Rectal smooth muscle tissue (tissue), 1 donor: ENCODE data around the gene ALDH4A1.

Source experiments
- H3K27ac ChIP-seq: one replicate; pipeline ENCODE4 v1.7.0; 2013; ENCODE audit warnings: low read depth, low read length, inconsistent platforms
- H3K27me3 ChIP-seq: one replicate; pipeline ENCODE4 v1.7.0; 2013; ENCODE audit warnings: low read length; ENCODE audit not compliant: control insufficient read depth, insufficient read depth
- H3K36me3 ChIP-seq: one replicate; pipeline ENCODE4 v1.7.0; 2013; ENCODE audit warnings: low read length; ENCODE audit not compliant: control insufficient read depth, insufficient read depth
- H3K4me1 ChIP-seq: one replicate; pipeline ENCODE4 v1.7.0; 2013; ENCODE audit warnings: low read length; ENCODE audit not compliant: control insufficient read depth, insufficient read depth
- H3K4me3 ChIP-seq: one replicate; pipeline ENCODE4 v1.7.0; 2013; ENCODE audit warnings: low read length
- H3K9ac ChIP-seq: one replicate; pipeline ENCODE4 v1.7.0; 2013; ENCODE audit warnings: low read length

The ALDH4A1 gene

GRCh38 chr1:18944810-18945209 lies 42.5 kb upstream of the ALDH4A1 start:
- Histone ChIP-seq H3K36me3 (no peaks in the 10 kb centered on the region), H3K4me1 (peaks cover 67% of the 10 kb centered on the region), H3K27me3 (no peaks in the 10 kb centered on the region), H3K27ac (peak overlapping the region; percentile 90), H3K9ac (peak overlapping the region; percentile 5), H3K4me3 (no peak overlapping the region)

- no peaks in the 10 kb centered on the region for H3K27me3 ChIP-seq
- no peaks in the 10 kb centered on the region for H3K36me3 ChIP-seq
- peak overlapping the region; percentile 90 for H3K27ac ChIP-seq
- no peak overlapping the region for H3K4me3 ChIP-seq
- peaks cover 64% of the 10 kb centered on the region for H3K4me1 ChIP-seq
- no peak overlapping the region for H3K9ac ChIP-seq
Observed at GRCh38 chr1:18943914-18944572, 41.7 kb upstream of the ALDH4A1 start.

GRCh38 chr1:18943162-18943561 lies 40.8 kb upstream of the ALDH4A1 start:
- Histone ChIP-seq H3K9ac (no peak overlapping the region), H3K27me3 (no peaks in the 10 kb centered on the region), H3K4me1 (peaks cover 63% of the 10 kb centered on the region), H3K27ac (no peak overlapping the region), H3K4me3 (no peak overlapping the region), H3K36me3 (no peaks in the 10 kb centered on the region)

DNA sequence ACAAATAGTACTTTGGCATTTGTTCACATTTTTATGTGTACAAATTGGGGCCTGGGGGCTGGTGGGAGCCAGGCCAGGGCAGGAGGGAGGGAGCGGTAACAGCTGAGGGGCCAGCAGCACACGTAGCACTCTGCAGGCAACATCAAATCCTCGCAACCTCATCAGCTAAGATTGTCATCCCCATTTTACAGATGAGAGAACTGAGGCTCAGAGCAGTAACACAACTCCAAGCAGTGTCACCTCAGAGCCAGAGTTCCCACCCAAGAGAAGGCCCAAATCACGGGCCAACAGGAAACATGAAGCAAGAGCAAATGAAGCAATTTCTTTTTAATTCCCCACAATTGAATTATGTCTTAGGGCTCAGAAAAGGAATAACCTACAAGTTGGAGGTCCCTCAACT lies 40.0 kb upstream of the ALDH4A1 start:
- H3K27ac ChIP-seq: peak overlapping the region; percentile 30
- H3K36me3 ChIP-seq: no peaks in the 10 kb centered on the region
- no peak overlapping the region for H3K9ac ChIP-seq
- H3K27me3 ChIP-seq: no peaks in the 10 kb centered on the region
- H3K4me1 ChIP-seq: peaks cover 56% of the 10 kb centered on the region
- H3K4me3 ChIP-seq: no peak overlapping the region

DNA sequence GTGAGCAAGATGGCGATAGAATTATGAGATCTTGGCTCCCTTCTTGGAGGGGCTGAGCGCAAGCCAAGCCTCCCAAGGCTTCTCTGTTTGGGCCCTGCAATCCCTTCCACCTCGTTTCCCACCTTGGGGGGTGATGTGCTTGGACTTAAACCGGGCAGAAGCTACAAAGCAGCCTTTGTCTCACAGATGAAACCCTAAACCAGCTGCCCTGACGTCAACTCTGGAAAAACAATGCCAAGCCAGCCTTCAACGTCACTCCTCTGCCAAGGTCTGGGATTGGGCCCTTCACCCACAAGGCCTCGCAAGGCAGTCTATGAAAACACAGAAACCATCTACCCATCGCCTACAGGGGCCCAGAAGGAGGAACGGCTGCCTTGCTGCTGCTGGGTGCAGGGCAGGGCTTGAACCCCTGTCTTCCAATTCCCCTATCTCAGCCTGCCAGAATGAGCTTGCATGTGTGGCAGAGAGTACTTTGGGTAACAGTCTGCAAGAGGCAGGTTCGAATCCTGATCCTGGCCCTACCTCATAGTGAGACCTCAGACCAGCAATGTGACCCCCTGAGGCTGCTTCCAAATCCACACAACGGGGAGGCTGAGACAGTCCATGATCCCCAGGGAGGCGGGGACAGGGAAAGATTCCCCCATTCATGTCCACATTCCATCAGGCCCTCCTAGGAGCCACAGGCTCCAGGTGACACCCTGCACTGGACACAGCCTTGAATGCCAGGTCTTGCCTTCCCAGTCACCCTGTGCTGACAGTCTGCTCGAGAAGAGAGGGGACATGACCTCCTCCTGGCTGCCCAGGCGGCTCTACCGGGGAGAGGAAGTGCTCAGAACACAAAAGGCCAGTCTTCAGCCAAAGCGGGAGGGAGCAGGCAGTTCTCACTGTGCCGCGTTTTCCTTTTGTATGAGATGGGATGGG lies 39.1 kb upstream of the ALDH4A1 start:
- H3K9ac ChIP-seq: peak overlapping the region; percentile 1
- H3K4me1 ChIP-seq: peaks cover 52% of the 10 kb centered on the region
- H3K4me3 ChIP-seq: no peak overlapping the region
- H3K27me3 ChIP-seq: no peaks in the 10 kb centered on the region
- peak overlapping the region; percentile 59 for H3K27ac ChIP-seq
- no peaks in the 10 kb centered on the region for H3K36me3 ChIP-seq

DNA sequence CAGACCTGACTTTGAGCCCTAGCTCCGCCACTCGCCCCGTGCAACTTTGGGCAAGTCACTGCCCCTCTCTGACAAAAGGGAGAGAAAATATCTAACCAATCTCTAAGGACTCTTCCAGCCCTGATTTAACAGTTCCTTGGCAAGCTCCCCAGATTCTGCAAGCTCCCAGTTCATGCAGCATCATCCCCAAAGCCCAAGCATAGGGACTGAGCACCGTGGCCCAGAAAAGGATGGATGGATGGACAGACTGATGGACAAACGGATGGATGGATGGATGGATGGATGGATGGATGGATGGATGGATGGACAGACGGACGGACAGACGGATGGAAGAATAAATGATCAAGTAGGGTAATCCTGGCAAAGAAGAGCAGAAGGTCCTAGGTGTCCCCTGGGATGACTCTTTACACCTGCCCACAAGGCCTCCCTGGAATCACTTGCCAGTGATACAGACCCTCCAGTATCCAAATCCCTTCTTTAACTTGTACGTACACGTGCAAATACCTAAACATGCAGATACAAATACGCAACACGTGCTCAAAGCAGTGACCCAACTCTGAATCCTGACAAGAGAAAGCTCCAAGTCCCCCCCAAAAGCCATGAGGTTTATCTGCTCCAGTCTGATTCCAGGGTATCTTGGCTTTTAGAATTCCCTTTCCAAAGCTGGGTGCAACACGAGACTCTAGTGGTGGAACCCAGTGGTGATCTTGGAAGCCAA lies 38.1 kb upstream of the ALDH4A1 start:
- Histone ChIP-seq H3K27me3 (no peaks in the 10 kb centered on the region), H3K4me3 (no peak overlapping the region), H3K9ac (no peak overlapping the region), H3K4me1 (peaks cover 49% of the 10 kb centered on the region), H3K27ac (peak overlapping the region; percentile 40), H3K36me3 (no peaks in the 10 kb centered on the region)

DNA sequence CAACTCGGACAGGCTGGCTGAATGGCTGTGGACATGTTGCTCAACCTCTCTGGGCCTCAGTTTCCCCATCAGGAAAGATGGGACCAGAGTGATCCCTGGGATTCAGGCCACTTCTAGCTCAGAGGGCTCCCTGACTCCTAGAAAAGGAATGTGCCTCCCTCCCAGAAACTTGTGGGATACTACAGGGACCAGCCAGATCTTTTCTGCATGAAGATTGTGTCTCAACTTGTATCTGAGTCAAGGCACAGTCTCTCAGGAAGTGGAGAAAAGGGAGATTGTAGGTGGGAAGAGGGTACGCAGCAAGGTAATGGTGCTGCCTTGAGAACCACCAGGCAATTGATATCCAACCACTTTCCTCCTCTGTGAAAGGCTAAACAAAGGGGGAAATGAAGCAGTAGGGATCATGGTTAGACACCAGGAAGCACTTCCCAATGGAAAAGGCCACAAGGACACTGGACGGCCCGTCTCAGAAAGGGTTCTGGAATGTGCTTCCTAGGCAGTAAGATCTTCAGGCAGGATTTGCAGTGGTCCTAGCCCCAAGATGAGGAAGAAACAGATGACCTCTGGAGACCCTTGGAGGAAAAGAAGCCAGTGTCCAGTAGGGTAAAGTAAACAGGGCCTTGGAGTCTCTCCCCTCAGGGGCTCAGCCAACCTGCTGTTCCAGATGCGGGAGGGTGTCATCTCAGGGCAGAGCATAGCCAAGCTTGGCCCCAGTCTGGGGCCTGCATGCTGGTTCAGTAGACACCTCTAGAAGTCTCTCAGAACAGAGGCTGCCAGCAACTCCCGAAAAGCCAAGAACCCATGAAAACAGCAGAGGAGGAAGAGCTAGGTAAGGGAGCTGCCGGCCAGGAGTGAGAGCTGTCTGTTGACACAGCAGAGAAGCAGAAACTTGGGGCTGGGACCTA lies 37.3 kb upstream of the ALDH4A1 start:
- Histone ChIP-seq H3K9ac (no peak overlapping the region), H3K27ac (peak overlapping the region; percentile 28), H3K4me1 (peaks cover 41% of the 10 kb centered on the region), H3K27me3 (no peaks in the 10 kb centered on the region), H3K36me3 (no peaks in the 10 kb centered on the region), H3K4me3 (no peak overlapping the region)

- H3K27ac ChIP-seq: peak overlapping the region; percentile 1
- no peaks in the 10 kb centered on the region for H3K36me3 ChIP-seq
- H3K27me3 ChIP-seq: no peaks in the 10 kb centered on the region
- no peak overlapping the region for H3K4me3 ChIP-seq
- H3K4me1 ChIP-seq: peaks cover 37% of the 10 kb centered on the region
- H3K9ac ChIP-seq: no peak overlapping the region
Observed at GRCh38 chr1:18938707-18939070, 36.3 kb upstream of the ALDH4A1 start.

- peak overlapping the region; percentile 1 for H3K27ac ChIP-seq
- H3K4me3 ChIP-seq: no peak overlapping the region
- peaks cover 37% of the 10 kb centered on the region for H3K4me1 ChIP-seq
- no peaks in the 10 kb centered on the region for H3K36me3 ChIP-seq
- H3K9ac ChIP-seq: no peak overlapping the region
- H3K27me3 ChIP-seq: no peaks in the 10 kb centered on the region
Observed at GRCh38 chr1:18938008-18938706, 35.8 kb upstream of the ALDH4A1 start.

DNA sequence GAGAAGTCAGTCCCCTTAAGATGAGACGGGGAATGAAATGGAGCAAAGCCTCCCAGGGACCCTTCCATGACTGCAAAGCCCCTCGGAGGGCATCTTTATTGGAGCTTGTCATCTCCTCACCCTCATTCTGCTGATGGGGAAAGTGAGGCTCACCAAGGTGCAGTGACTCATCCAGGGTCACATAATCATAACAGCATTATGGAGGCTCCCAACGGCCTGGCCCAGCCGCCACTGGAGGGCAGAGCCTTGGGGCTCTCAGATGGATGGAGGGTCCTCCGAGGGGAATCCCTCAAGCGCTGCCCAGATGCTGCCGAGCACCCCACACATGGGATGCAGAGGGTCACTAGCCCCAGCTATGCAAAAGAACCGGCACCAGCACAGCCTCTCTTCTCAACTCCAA lies 35.2 kb upstream of the ALDH4A1 start:
- Histone ChIP-seq H3K4me3 (no peak overlapping the region), H3K4me1 (peaks cover 37% of the 10 kb centered on the region), H3K36me3 (no peaks in the 10 kb centered on the region), H3K9ac (no peak overlapping the region), H3K27me3 (no peaks in the 10 kb centered on the region), H3K27ac (no peak overlapping the region)

DNA sequence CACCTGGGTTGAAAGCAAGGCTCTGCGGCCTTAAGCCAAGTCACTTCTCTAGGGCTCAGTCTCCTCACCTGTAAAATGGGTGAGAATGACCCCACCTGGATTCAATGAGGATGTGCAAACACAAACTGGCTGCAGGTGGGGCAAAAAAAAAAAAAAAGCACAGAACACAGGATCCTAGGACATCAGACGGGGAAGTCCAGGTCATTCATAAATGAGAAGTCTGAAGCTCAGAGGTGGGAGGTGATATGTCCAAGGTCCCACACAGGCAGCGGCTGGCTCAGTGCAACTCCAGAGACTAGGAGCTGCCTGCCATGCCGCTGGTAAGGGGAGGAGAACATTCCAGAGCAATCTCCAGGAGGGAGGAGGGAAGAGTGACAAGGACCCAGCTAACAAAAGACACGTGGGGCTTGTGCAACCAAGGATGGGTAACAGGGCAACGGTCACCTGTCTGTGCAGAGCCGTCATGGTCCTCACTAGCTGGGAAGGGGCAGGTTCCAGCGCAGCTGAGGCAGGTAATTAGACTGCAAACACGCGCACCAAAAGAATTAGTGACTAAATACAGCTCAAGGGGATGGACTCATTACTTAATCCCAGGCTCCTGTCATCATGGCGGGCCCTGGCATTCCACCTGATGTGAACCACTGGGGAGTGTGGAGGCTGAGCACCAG lies 34.6 kb upstream of the ALDH4A1 start:
- H3K4me3 ChIP-seq: no peak overlapping the region
- H3K4me1 ChIP-seq: peaks cover 36% of the 10 kb centered on the region
- H3K36me3 ChIP-seq: no peaks in the 10 kb centered on the region
- no peaks in the 10 kb centered on the region for H3K27me3 ChIP-seq
- H3K9ac ChIP-seq: no peak overlapping the region
- H3K27ac ChIP-seq: no peak overlapping the region
